ENCODE results near the gene SCAMP5. TPM values are rescaled to one million over a fixed set of nuclear protein-coding genes. Genes with fewer than 3 reads are reported as not detected.

The SCAMP5 gene
- total RNA-seq, 1 experiment from 2014 or later: 6.2 TPM

GRCh38 chr15:75061272-75061671 lies 65.9 kb downstream of the SCAMP5 start:
- ATAC-seq: no peak
- no peak overlapping the region for H3K9ac ChIP-seq (ENCODE audit: low read length)
- intact Hi-C loops (cut with micrococcal nuclease): no loop called here
- H3K79me2 ChIP-seq (ENCODE audit: insufficient read depth, low read length): no peaks in the 10 kb centered on the region
- POLR2A ChIA-PET: no interaction called here
- no TSS peak for BruUV-seq (replicated peaks)
- no peaks in the 10 kb centered on the region for H3K9me2 ChIP-seq (ENCODE audit: insufficient read depth)
- peaks cover 8 to 20% of the 10 kb centered on the region in 2 experiments for H3K4me1 ChIP-seq (ENCODE audit: control insufficient read depth in 1 of 2, insufficient read depth in 2 of 2, low read length in 2 of 2)
- TF ChIP-seq CTCF (IDR thresholded peaks at IDR 0.05 in 2 of 3, conservative IDR thresholded peaks at IDR 0.05 in 1 of 3; ENCODE audit: borderline replicate concordance in 1 of 3, insufficient read depth in 1 of 3, low read depth in 2 of 3, low read length in 2 of 3) (no peak), JUND (IDR thresholded peaks at IDR 0.05) (no peak), EZH2phosphoT487 (IDR thresholded peaks at IDR 0.05; ENCODE audit: borderline replicate concordance) (no peak), RAD21 (IDR thresholded peaks at IDR 0.05; ENCODE audit: low read depth) (no peak), TCF7L2 (IDR thresholded peaks at IDR 0.05; ENCODE audit: borderline replicate concordance, extremely low read depth, insufficient read depth, insufficient read length) (no peak), POLR2AphosphoS5 (IDR thresholded peaks at IDR 0.05; ENCODE audit: low read depth, low read length) (no peak)
- H3K27ac ChIP-seq (ENCODE audit: low read depth, low read length): no peak overlapping the region
- H2AFZ ChIP-seq (ENCODE audit: low read depth, low read length, poor library complexity, severe bottlenecking): no peak overlapping the region
- no peaks in the 10 kb centered on the region for H3K9me3 ChIP-seq (ENCODE audit: control insufficient read depth in 1 of 2, insufficient read depth in 1 of 2, low read depth in 1 of 2, low read length in 2 of 2)
- H3K36me3 ChIP-seq (ENCODE audit: control insufficient read depth in 1 of 2, insufficient read depth in 2 of 2, low read length in 2 of 2): no peaks in the 10 kb centered on the region
- no peaks in the 10 kb centered on the region for H4K20me1 ChIP-seq (ENCODE audit: insufficient read depth)
- RAD21 ChIA-PET (ENCODE audit: low non-redundant PET in 1 of 2, low total read pairs in 2 of 2, uncharacterized antibody in 2 of 2, unreplicated experiment in 2 of 2): no interaction called here
- no peak overlapping the region for H3K4me2 ChIP-seq (ENCODE audit: low read length)
- H3K4me3 ChIP-seq (replicated peaks in 1 of 2; ENCODE audit: low read depth in 1 of 2, low read length in 2 of 2): no peak overlapping the region
- CTCF ChIA-PET: no interaction called here
- DNase-seq (ENCODE audit: low read depth, low spot score): no peak
- H3K27me3 ChIP-seq (ENCODE audit: insufficient read depth, low read length): no peaks in the 10 kb centered on the region

DNA sequence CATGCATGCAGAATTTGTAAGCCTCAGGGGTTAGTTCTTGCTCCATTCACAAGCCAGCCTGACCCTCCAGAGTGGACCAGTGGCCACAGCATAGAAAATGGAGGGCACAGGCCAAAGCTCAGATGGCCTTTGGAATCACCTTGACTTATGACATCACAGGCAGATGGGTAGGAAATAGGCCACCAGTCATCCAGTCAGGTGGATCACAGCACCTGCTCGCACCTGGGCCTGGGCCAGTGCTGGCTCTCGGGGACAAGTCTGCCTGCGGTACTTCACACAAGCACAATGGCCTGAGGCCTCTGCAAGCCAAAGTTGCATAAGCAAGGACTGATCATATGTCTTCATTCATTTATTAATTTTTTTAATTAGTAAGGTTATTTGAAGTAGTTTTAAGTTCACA lies 67.3 kb downstream of the SCAMP5 start:
- ATAC-seq: no peak
- H3K4me3 ChIP-seq (replicated peaks in 1 of 2; ENCODE audit: low read depth in 1 of 2, low read length in 2 of 2): no peak overlapping the region
- H3K9me3 ChIP-seq (ENCODE audit: control insufficient read depth in 1 of 2, insufficient read depth in 1 of 2, low read depth in 1 of 2, low read length in 2 of 2): no peaks in the 10 kb centered on the region
- DNase-seq (ENCODE audit: low read depth, low spot score): no peak
- intact Hi-C loops (cut with micrococcal nuclease): no loop called here
- no peak overlapping the region for H2AFZ ChIP-seq (ENCODE audit: low read depth, low read length, poor library complexity, severe bottlenecking)
- RAD21 ChIA-PET (ENCODE audit: low non-redundant PET in 1 of 2, low total read pairs in 2 of 2, uncharacterized antibody in 2 of 2, unreplicated experiment in 2 of 2): no interaction called here
- CTCF ChIA-PET: no interaction called here
- POLR2A ChIA-PET: no interaction called here
- H4K20me1 ChIP-seq (ENCODE audit: insufficient read depth): no peaks in the 10 kb centered on the region
- H3K36me3 ChIP-seq (ENCODE audit: control insufficient read depth in 1 of 2, insufficient read depth in 2 of 2, low read length in 2 of 2): no peaks in the 10 kb centered on the region
- H3K9me2 ChIP-seq (ENCODE audit: insufficient read depth): no peaks in the 10 kb centered on the region
- H3K9ac ChIP-seq (ENCODE audit: low read length): no peak overlapping the region
- no peak overlapping the region for H3K27ac ChIP-seq (ENCODE audit: low read depth, low read length)
- peaks cover 8 to 31% of the 10 kb centered on the region in 2 experiments for H3K4me1 ChIP-seq (ENCODE audit: control insufficient read depth in 1 of 2, insufficient read depth in 2 of 2, low read length in 2 of 2)
- no peak overlapping the region for H3K4me2 ChIP-seq (ENCODE audit: low read length)
- H3K27me3 ChIP-seq (ENCODE audit: insufficient read depth, low read length): no peaks in the 10 kb centered on the region
- no peaks in the 10 kb centered on the region for H3K79me2 ChIP-seq (ENCODE audit: insufficient read depth, low read length)
- BruUV-seq (replicated peaks): no TSS peak
- TF ChIP-seq MAX (IDR thresholded peaks at IDR 0.05) (no peak), TCF7L2 (IDR thresholded peaks at IDR 0.05; ENCODE audit: borderline replicate concordance, extremely low read depth, insufficient read depth, insufficient read length) (no peak), FOSL1 (IDR thresholded peaks at IDR 0.05; ENCODE audit: low read depth) (no peak), EZH2phosphoT487 (IDR thresholded peaks at IDR 0.05; ENCODE audit: borderline replicate concordance) (no peak), POLR2A (IDR thresholded peaks at IDR 0.05; ENCODE audit: borderline replicate concordance, extremely low read depth, insufficient read depth, insufficient read length) (no peak), ELF1 (IDR thresholded peaks at IDR 0.05; ENCODE audit: borderline replicate concordance, low read depth) (no peak), CBX3 (IDR thresholded peaks at IDR 0.05; ENCODE audit: low read depth) (no peak), CEBPB (IDR thresholded peaks at IDR 0.05; ENCODE audit: low read depth) (no peak)
- TF ChIP-seq, protein P1, sequence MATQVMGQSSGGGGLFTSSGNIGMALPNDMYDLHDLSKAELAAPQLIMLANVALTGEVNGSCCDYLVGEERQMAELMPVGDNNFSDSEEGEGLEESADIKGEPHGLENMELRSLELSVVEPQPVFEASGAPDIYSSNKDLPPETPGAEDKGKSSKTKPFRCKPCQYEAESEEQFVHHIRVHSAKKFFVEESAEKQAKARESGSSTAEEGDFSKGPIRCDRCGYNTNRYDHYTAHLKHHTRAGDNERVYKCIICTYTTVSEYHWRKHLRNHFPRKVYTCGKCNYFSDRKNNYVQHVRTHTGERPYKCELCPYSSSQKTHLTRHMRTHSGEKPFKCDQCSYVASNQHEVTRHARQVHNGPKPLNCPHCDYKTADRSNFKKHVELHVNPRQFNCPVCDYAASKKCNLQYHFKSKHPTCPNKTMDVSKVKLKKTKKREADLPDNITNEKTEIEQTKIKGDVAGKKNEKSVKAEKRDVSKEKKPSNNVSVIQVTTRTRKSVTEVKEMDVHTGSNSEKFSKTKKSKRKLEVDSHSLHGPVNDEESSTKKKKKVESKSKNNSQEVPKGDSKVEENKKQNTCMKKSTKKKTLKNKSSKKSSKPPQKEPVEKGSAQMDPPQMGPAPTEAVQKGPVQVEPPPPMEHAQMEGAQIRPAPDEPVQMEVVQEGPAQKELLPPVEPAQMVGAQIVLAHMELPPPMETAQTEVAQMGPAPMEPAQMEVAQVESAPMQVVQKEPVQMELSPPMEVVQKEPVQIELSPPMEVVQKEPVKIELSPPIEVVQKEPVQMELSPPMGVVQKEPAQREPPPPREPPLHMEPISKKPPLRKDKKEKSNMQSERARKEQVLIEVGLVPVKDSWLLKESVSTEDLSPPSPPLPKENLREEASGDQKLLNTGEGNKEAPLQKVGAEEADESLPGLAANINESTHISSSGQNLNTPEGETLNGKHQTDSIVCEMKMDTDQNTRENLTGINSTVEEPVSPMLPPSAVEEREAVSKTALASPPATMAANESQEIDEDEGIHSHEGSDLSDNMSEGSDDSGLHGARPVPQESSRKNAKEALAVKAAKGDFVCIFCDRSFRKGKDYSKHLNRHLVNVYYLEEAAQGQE (IDR thresholded peaks at IDR 0.05; ENCODE audit: low read depth): no peak
